ENCODE data around the gene LANCL2. TPM values are rescaled to one million over a fixed set of nuclear protein-coding genes. Genes with fewer than 3 reads are reported as not detected.

LANCL2 gene
- total and polyA plus RNA-seq, 7 donors, result 5.9 to 9.6 (median 8.3) TPM

DNA sequence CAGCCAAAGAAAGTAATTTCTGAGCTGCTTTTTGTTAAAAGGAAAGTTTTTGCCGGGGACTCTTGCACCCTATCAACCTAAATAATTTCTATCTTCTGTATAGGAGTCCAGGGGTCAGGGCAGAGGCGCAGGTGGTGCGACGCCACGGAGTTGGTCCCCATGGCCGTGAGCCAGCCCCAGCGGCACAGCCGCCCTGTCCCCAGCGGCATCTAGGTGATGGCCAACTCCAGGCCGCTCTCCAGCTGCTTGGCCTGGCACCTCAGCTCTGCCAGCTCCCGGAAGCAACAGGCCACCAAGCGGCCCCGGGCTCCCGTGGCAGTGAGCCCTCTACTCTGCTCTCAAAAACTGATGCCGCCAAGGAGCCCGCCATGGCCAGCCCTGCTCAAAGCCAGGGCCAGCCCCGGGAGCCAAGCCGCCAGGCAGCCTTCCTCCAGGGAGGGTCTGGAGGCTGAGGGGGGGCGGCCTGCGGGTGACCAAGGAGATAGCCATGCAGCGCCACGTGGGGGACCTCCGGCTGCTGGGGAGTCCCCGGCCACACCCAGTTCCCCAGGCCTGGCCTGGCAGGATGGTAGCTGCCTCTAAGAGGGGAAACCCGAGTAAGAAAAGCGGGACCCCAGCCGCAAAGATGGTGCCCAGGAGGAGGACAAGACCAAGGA is 22.8 kb upstream of the LANCL2 start:
- no peak for TF ChIP-seq EP300 (IDR thresholded peaks at IDR 0.05)
- no peak for TF ChIP-seq POLR2A (IDR thresholded peaks at IDR 0.05)
- no peak for TF ChIP-seq POLR2AphosphoS5 (IDR thresholded peaks at IDR 0.05)
- TF ChIP-seq, protein P1, sequence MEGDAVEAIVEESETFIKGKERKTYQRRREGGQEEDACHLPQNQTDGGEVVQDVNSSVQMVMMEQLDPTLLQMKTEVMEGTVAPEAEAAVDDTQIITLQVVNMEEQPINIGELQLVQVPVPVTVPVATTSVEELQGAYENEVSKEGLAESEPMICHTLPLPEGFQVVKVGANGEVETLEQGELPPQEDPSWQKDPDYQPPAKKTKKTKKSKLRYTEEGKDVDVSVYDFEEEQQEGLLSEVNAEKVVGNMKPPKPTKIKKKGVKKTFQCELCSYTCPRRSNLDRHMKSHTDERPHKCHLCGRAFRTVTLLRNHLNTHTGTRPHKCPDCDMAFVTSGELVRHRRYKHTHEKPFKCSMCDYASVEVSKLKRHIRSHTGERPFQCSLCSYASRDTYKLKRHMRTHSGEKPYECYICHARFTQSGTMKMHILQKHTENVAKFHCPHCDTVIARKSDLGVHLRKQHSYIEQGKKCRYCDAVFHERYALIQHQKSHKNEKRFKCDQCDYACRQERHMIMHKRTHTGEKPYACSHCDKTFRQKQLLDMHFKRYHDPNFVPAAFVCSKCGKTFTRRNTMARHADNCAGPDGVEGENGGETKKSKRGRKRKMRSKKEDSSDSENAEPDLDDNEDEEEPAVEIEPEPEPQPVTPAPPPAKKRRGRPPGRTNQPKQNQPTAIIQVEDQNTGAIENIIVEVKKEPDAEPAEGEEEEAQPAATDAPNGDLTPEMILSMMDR (IDR thresholded peaks at IDR 0.05), result no peak
- H3K36me3 ChIP-seq, result no peaks in the 10 kb centered on the region
- H3K4me3 ChIP-seq, result no peak overlapping the region
- WGBS, 2 donors, result 94 to 96% methylated on average over 27 of the region's 27 CpGs
- H3K27me3 ChIP-seq, result peaks cover 0 to 5% (median 4%) of the 10 kb centered on the region in 3 donors
- no peaks in the 10 kb centered on the region for H3K4me1 ChIP-seq
- intact Hi-C loops (cut with DNase I), result no loop called here
- no peak overlapping the region for H3K27ac ChIP-seq
- no peaks in the 10 kb centered on the region for H3K9me3 ChIP-seq
- no peak for DNase-seq

- no peak overlapping the region for H3K27ac ChIP-seq
- peaks cover 0 to 5% (median 4%) of the 10 kb centered on the region in 3 donors for H3K27me3 ChIP-seq
- H3K4me1 ChIP-seq, result no peaks in the 10 kb centered on the region
- TF ChIP-seq POLR2A (IDR thresholded peaks at IDR 0.05) (no peak), POLR2AphosphoS5 (IDR thresholded peaks at IDR 0.05) (no peak), EP300 (IDR thresholded peaks at IDR 0.05) (no peak)
- TF ChIP-seq, protein P1 (IDR thresholded peaks at IDR 0.05), result no peak
- no peaks in the 10 kb centered on the region for H3K9me3 ChIP-seq
- H3K36me3 ChIP-seq, result no peaks in the 10 kb centered on the region
- DNase-seq, result no peak
- intact Hi-C loops (cut with DNase I), result no loop called here
- 92 to 93% methylated on average over 42 of the region's 42 CpGs for WGBS, 2 donors
- no peak overlapping the region for H3K4me3 ChIP-seq
These were observed 21.9 kb upstream of the LANCL2 start for GRCh38 chr7:55343002-55343781.

- no peak for TF ChIP-seq POLR2AphosphoS5 (IDR thresholded peaks at IDR 0.05)
- no peak for TF ChIP-seq POLR2A (IDR thresholded peaks at IDR 0.05)
- TF ChIP-seq, protein P1 (IDR thresholded peaks at IDR 0.05), result no peak
- TF ChIP-seq EP300 (IDR thresholded peaks at IDR 0.05), result no peak
- H3K36me3 ChIP-seq, result no peaks in the 10 kb centered on the region
- peaks cover 0 to 5% (median 4%) of the 10 kb centered on the region in 3 donors for H3K27me3 ChIP-seq
- 92 to 94% methylated on average over 47 of the region's 47 CpGs for WGBS, 2 donors
- DNase-seq, result no peak
- H3K9me3 ChIP-seq, result no peaks in the 10 kb centered on the region
- no peaks in the 10 kb centered on the region for H3K4me1 ChIP-seq
- no peak overlapping the region for H3K27ac ChIP-seq
- intact Hi-C loops (cut with DNase I), result no loop called here
- H3K4me3 ChIP-seq, result no peak overlapping the region
These were observed 21.1 kb upstream of the LANCL2 start for GRCh38 chr7:55343860-55344606.

DNA sequence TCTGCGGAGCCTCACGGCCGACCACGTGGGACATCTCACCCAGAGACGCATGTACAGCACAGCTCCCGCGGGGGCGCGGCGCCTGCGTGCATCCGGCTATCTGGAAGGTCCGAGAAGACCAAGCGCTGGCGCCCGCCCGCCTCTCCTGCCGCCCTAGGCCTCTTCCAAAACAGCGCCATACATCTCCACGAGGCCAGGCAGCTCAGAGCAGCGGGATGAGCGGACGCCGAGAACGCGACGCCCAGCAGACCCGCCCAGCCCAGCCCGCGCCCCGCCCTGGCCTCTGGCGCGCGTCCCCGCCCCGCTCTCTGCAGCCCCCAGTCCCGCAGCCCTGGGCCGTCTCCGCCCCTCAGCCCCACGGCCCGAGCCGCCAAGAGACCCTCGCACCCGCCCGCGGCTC is 20.3 kb upstream of the LANCL2 start:
- Histone ChIP-seq H3K4me1 (no peaks in the 10 kb centered on the region), H3K27ac (no peak overlapping the region), H3K36me3 (no peaks in the 10 kb centered on the region), H3K27me3 (peaks cover 0 to 5% (median 4%) of the 10 kb centered on the region in 3 donors), H3K9me3 (no peaks in the 10 kb centered on the region), H3K4me3 (no peak overlapping the region)
- intact Hi-C loops (cut with DNase I), result no loop called here
- no peak for DNase-seq
- 58 to 70% methylated on average over 46 of the region's 46 CpGs for WGBS, 2 donors
- TF ChIP-seq POLR2AphosphoS5 (IDR thresholded peaks at IDR 0.05), result no peak
- no peak for TF ChIP-seq EP300 (IDR thresholded peaks at IDR 0.05)
- no peak for TF ChIP-seq POLR2A (IDR thresholded peaks at IDR 0.05)
- TF ChIP-seq, protein P1 (IDR thresholded peaks at IDR 0.05), result no peak
